Iris pigment epithelial cell (primary cell): Measurements from ENCODE around the gene ADNP2.
A peak's percentile ranks its signal among the peaks of the same experiment; 100 is the strongest.

Source experiments
- DNase-seq: peaks from one replicate; pipeline ENCODE4 v3.0.0-alpha.2; 2011; ENCODE audit warnings: low read depth

The ADNP2 gene

GRCh38 chr18:80105369-80106167 lies 3.5 kb upstream of the ADNP2 start:
- DNase-seq = no peak

GRCh38 chr18:80106482-80107051 lies 2.5 kb upstream of the ADNP2 start:
- no peak for DNase-seq

GRCh38 chr18:80107426-80107825 lies 1.6 kb upstream of the ADNP2 start:
- DNase-seq = no peak

GRCh38 chr18:80108121-80108536 lies 933 bp upstream of the ADNP2 start:
- no peak for DNase-seq

GRCh38 chr18:80109676-80110078 lies 615 bp downstream of the ADNP2 start:
- peak; percentile 55 for DNase-seq

- no peak for DNase-seq
Observed at GRCh38 chr18:80112624-80113248, 3.7 kb downstream of the ADNP2 start.

GRCh38 chr18:80115035-80115434 lies 6.0 kb downstream of the ADNP2 start:
- DNase-seq = no peak

GRCh38 chr18:80119111-80119510 lies 10.0 kb downstream of the ADNP2 start:
- no peak for DNase-seq

- DNase-seq = no peak
Observed at GRCh38 chr18:80120932-80121331, 11.9 kb downstream of the ADNP2 start.

- no peak for DNase-seq
Observed at GRCh38 chr18:80124131-80124530, 15.1 kb downstream of the ADNP2 start.

GRCh38 chr18:80126797-80127196 lies 17.7 kb downstream of the ADNP2 start:
- no peak for DNase-seq

- no peak for DNase-seq
Observed at GRCh38 chr18:80127635-80128034, 18.6 kb downstream of the ADNP2 start.

GRCh38 chr18:80129672-80130367 lies 20.8 kb downstream of the ADNP2 start:
- DNase-seq = no peak

GRCh38 chr18:80130555-80130954 lies 21.5 kb downstream of the ADNP2 start:
- no peak for DNase-seq

- no peak for DNase-seq
Observed at GRCh38 chr18:80132180-80132812, 23.2 kb downstream of the ADNP2 start.

- no peak for DNase-seq
Observed at GRCh38 chr18:80133124-80133523, 24.1 kb downstream of the ADNP2 start.

GRCh38 chr18:80135136-80135535 lies 26.1 kb downstream of the ADNP2 start:
- DNase-seq = no peak

GRCh38 chr18:80136679-80137078 lies 27.6 kb downstream of the ADNP2 start:
- no peak for DNase-seq

GRCh38 chr18:80137137-80137536 lies 28.1 kb downstream of the ADNP2 start:
- DNase-seq = no peak

GRCh38 chr18:80137976-80138375 lies 28.9 kb downstream of the ADNP2 start:
- no peak for DNase-seq

GRCh38 chr18:80140455-80140985 lies 31.5 kb downstream of the ADNP2 start:
- no peak for DNase-seq

GRCh38 chr18:80143881-80144280 lies 34.8 kb downstream of the ADNP2 start:
- peak; percentile 65 for DNase-seq
